ENCODE measurements around the gene TWNK.

DNA sequence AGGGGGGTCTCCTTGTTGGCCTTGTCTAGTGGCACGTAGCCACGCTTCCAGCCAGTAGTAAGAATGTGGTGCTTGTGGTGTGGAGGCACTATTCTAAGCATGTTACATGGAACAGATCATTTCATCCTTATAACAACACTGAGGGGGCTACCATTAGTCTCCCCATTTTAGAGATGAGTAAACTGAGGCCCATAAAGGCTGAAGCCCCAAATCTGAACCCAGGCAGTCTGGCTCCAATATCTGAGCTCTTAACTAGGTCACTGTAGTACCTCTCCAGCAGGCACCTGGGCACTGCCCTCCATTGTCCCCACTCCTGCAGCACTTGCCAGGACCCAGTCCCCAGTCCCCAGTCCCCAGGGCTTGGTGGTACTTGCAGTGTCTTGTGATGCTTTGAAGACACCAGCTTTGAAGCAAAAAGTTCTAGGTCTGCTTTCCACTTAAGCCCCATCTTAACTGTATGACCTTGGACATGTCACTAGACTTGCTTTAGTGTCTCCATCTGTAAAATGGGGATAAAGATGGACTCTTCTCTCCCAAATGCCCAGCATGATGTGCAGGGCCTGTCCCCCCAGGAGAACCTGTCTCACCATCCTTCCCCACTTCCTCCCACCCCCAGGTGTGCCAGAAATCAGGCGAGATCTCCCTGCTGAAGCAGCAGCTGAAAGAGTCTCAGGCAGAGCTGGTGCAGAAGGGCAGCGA, 18.7 kb downstream of the TWNK start:
- TF ChIP-seq, protein P1, sequence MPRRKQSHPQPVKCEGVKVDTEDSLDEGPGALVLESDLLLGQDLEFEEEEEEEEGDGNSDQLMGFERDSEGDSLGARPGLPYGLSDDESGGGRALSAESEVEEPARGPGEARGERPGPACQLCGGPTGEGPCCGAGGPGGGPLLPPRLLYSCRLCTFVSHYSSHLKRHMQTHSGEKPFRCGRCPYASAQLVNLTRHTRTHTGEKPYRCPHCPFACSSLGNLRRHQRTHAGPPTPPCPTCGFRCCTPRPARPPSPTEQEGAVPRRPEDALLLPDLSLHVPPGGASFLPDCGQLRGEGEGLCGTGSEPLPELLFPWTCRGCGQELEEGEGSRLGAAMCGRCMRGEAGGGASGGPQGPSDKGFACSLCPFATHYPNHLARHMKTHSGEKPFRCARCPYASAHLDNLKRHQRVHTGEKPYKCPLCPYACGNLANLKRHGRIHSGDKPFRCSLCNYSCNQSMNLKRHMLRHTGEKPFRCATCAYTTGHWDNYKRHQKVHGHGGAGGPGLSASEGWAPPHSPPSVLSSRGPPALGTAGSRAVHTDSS (tag by site-specific recombination; IDR thresholded peaks at IDR 0.05), result no peak
- no peak for TF ChIP-seq MZF1 (tag by site-specific recombination; IDR thresholded peaks at IDR 0.05; ENCODE audit: borderline replicate concordance)
- TF ChIP-seq, protein P2, sequence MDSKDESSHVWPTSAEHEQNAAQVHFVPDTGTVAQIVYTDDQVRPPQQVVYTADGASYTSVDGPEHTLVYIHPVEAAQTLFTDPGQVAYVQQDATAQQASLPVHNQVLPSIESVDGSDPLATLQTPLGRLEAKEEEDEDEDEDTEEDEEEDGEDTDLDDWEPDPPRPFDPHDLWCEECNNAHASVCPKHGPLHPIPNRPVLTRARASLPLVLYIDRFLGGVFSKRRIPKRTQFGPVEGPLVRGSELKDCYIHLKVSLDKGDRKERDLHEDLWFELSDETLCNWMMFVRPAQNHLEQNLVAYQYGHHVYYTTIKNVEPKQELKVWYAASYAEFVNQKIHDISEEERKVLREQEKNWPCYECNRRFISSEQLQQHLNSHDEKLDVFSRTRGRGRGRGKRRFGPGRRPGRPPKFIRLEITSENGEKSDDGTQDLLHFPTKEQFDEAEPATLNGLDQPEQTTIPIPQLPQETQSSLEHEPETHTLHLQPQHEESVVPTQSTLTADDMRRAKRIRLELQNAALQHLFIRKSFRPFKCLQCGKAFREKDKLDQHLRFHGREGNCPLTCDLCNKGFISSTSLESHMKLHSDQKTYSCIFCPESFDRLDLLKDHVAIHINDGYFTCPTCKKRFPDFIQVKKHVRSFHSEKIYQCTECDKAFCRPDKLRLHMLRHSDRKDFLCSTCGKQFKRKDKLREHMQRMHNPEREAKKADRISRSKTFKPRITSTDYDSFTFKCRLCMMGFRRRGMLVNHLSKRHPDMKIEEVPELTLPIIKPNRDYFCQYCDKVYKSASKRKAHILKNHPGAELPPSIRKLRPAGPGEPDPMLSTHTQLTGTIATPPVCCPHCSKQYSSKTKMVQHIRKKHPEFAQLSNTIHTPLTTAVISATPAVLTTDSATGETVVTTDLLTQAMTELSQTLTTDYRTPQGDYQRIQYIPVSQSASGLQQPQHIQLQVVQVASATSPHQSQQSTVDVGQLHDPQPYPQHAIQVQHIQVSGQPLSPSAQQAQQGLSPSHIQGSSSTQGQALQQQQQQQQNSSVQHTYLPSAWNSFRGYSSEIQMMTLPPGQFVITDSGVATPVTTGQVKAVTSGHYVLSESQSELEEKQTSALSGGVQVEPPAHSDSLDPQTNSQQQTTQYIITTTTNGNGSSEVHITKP (tag by site-specific recombination; IDR thresholded peaks at IDR 0.05), result no peak
- no peak for TF ChIP-seq REPIN1 (tag by site-specific recombination; IDR thresholded peaks at IDR 0.05; ENCODE audit: low read depth)
- no peak for TF ChIP-seq YY1 (tag by site-specific recombination; IDR thresholded peaks at IDR 0.05)
- TF ChIP-seq, protein P3, sequence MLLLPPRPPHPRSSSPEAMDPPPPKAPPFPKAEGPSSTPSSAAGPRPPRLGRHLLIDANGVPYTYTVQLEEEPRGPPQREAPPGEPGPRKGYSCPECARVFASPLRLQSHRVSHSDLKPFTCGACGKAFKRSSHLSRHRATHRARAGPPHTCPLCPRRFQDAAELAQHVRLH (tag by site-specific recombination; IDR thresholded peaks at IDR 0.05), result no peak
- TF ChIP-seq ZNF302 (tag by site-specific recombination; IDR thresholded peaks at IDR 0.05; ENCODE audit: low read depth), result no peak
- no peak for TF ChIP-seq ZNF175 (tag by site-specific recombination; IDR thresholded peaks at IDR 0.05)
- TF ChIP-seq, protein P4, sequence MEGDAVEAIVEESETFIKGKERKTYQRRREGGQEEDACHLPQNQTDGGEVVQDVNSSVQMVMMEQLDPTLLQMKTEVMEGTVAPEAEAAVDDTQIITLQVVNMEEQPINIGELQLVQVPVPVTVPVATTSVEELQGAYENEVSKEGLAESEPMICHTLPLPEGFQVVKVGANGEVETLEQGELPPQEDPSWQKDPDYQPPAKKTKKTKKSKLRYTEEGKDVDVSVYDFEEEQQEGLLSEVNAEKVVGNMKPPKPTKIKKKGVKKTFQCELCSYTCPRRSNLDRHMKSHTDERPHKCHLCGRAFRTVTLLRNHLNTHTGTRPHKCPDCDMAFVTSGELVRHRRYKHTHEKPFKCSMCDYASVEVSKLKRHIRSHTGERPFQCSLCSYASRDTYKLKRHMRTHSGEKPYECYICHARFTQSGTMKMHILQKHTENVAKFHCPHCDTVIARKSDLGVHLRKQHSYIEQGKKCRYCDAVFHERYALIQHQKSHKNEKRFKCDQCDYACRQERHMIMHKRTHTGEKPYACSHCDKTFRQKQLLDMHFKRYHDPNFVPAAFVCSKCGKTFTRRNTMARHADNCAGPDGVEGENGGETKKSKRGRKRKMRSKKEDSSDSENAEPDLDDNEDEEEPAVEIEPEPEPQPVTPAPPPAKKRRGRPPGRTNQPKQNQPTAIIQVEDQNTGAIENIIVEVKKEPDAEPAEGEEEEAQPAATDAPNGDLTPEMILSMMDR (tag by site-specific recombination; IDR thresholded peaks at IDR 0.05), result no peak
- TF ChIP-seq ZNF639 (tag by site-specific recombination; IDR thresholded peaks at IDR 0.05), result no peak
- TF ChIP-seq, protein P5, sequence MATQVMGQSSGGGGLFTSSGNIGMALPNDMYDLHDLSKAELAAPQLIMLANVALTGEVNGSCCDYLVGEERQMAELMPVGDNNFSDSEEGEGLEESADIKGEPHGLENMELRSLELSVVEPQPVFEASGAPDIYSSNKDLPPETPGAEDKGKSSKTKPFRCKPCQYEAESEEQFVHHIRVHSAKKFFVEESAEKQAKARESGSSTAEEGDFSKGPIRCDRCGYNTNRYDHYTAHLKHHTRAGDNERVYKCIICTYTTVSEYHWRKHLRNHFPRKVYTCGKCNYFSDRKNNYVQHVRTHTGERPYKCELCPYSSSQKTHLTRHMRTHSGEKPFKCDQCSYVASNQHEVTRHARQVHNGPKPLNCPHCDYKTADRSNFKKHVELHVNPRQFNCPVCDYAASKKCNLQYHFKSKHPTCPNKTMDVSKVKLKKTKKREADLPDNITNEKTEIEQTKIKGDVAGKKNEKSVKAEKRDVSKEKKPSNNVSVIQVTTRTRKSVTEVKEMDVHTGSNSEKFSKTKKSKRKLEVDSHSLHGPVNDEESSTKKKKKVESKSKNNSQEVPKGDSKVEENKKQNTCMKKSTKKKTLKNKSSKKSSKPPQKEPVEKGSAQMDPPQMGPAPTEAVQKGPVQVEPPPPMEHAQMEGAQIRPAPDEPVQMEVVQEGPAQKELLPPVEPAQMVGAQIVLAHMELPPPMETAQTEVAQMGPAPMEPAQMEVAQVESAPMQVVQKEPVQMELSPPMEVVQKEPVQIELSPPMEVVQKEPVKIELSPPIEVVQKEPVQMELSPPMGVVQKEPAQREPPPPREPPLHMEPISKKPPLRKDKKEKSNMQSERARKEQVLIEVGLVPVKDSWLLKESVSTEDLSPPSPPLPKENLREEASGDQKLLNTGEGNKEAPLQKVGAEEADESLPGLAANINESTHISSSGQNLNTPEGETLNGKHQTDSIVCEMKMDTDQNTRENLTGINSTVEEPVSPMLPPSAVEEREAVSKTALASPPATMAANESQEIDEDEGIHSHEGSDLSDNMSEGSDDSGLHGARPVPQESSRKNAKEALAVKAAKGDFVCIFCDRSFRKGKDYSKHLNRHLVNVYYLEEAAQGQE (tag by site-specific recombination; IDR thresholded peaks at IDR 0.05), result no peak
- TF ChIP-seq ZXDB (tag by site-specific recombination; IDR thresholded peaks at IDR 0.05), result no peak
- TF ChIP-seq, protein P6, sequence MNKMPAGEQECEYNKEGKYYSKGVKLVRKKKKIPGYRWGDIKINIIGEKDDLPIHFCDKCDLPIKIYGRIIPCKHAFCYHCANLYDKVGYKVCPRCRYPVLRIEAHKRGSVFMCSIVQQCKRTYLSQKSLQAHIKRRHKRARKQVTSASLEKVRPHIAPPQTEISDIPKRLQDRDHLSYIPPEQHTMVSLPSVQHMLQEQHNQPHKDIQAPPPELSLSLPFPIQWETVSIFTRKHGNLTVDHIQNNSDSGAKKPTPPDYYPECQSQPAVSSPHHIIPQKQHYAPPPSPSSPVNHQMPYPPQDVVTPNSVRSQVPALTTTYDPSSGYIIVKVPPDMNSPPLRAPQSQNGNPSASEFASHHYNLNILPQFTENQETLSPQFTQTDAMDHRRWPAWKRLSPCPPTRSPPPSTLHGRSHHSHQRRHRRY (tag by site-specific recombination; IDR thresholded peaks at IDR 0.05), result no peak
- TF ChIP-seq ZNF274 (IDR thresholded peaks at IDR 0.05; ENCODE audit: low read length), result no peak
- TF ChIP-seq ZNF274 (tag by site-specific recombination; IDR thresholded peaks at IDR 0.05; ENCODE audit: borderline replicate concordance), result no peak
